ENCODE data around the gene PUSL1.

DNA sequence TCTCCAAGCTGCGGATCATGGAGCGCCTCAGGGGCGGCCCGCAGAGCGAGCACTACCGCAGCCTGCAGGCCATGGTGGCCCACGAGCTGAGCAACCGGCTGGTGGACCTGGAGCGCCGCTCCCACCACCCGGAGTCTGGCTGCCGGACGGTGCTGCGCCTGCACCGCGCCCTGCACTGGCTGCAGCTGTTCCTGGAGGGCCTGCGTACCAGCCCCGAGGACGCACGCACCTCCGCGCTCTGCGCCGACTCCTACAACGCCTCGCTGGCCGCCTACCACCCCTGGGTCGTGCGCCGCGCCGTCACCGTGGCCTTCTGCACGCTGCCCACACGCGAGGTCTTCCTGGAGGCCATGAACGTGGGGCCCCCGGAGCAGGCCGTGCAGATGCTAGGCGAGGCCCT lies 18.9 kb downstream of the PUSL1 start:
- no peak for TF ChIP-seq POLR2AphosphoS5 (IDR thresholded peaks at IDR 0.05)
- TF ChIP-seq, protein P1, sequence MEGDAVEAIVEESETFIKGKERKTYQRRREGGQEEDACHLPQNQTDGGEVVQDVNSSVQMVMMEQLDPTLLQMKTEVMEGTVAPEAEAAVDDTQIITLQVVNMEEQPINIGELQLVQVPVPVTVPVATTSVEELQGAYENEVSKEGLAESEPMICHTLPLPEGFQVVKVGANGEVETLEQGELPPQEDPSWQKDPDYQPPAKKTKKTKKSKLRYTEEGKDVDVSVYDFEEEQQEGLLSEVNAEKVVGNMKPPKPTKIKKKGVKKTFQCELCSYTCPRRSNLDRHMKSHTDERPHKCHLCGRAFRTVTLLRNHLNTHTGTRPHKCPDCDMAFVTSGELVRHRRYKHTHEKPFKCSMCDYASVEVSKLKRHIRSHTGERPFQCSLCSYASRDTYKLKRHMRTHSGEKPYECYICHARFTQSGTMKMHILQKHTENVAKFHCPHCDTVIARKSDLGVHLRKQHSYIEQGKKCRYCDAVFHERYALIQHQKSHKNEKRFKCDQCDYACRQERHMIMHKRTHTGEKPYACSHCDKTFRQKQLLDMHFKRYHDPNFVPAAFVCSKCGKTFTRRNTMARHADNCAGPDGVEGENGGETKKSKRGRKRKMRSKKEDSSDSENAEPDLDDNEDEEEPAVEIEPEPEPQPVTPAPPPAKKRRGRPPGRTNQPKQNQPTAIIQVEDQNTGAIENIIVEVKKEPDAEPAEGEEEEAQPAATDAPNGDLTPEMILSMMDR (IDR thresholded peaks at IDR 0.05) = no peak

Data from stomach (tissue), 4 donors.